Mesendoderm (in vitro differentiated cells): ENCODE data around the gene ADAMTS13.

Experiments used
- DNase-seq: peaks from one replicate; pipeline ENCODE4 v3.0.0; 2013
- H2AK5ac ChIP-seq: 2 replicates; pipeline ENCODE4 v1.6.1; 2013; ENCODE audit warnings: low read length, inconsistent platforms
- H2BK120ac ChIP-seq: 2 replicates; pipeline ENCODE4 v1.6.1; 2013; ENCODE audit warnings: low read depth, mild to moderate bottlenecking, low read length, moderate library complexity, mixed read lengths
- H2BK15ac ChIP-seq: replicated peaks from 2 replicates; pipeline ENCODE4 v1.6.1; 2013; ENCODE audit warnings: low read depth, mild to moderate bottlenecking, moderate library complexity
- H2BK5ac ChIP-seq: 2 replicates; pipeline ENCODE4 v1.6.1; 2013; ENCODE audit warnings: low read length, inconsistent platforms
- H3K18ac ChIP-seq: 2 replicates; pipeline ENCODE4 v1.6.1; 2013; ENCODE audit warnings: mild to moderate bottlenecking, low read length, mixed read lengths
- H3K23ac ChIP-seq: one replicate; pipeline ENCODE4 v1.6.1; 2013; ENCODE audit warnings: low read length
- H3K27ac ChIP-seq: 2 replicates; pipeline ENCODE4 v1.5.1; 2013; ENCODE audit warnings: low read depth, mild to moderate bottlenecking, inconsistent platforms, low read length, moderate library complexity
- H3K27me3 ChIP-seq: 2 replicates; pipeline ENCODE4 v1.6.1; 2013; ENCODE audit warnings: low read length, control low read depth, mild to moderate bottlenecking, inconsistent platforms; ENCODE audit not compliant: insufficient read depth, poor library complexity
- H3K36me3 ChIP-seq: 2 replicates; pipeline ENCODE4 v1.6.1; 2013; ENCODE audit warnings: low read length, inconsistent platforms; ENCODE audit not compliant: control insufficient read depth, insufficient read depth
- H3K4ac ChIP-seq: one replicate; pipeline ENCODE4 v1.6.1; 2013; ENCODE audit warnings: low read depth, mild to moderate bottlenecking, low read length, moderate library complexity
- H3K4me1 ChIP-seq: 2 replicates; pipeline ENCODE4 v1.6.1; 2013; ENCODE audit warnings: low read depth, low read length, inconsistent platforms; ENCODE audit not compliant: control insufficient read depth
- H3K4me2 ChIP-seq: 2 replicates; pipeline ENCODE4 v1.6.1; 2013; ENCODE audit warnings: low read length
- H3K4me3 ChIP-seq: 2 replicates; pipeline ENCODE4 v1.5.1; 2013; ENCODE audit warnings: mild to moderate bottlenecking, low read length
- H3K56ac ChIP-seq: one replicate; pipeline ENCODE4 v1.6.1; 2013; ENCODE audit warnings: low read length
- H3K79me1 ChIP-seq: 2 replicates; pipeline ENCODE4 v1.6.1; 2013; ENCODE audit warnings: low read length, inconsistent platforms
- H3K79me2 ChIP-seq: 2 replicates; pipeline ENCODE4 v1.6.1; 2013; ENCODE audit warnings: mild to moderate bottlenecking, low read length; ENCODE audit not compliant: control insufficient read depth, insufficient read depth
- H3K9ac ChIP-seq: 2 replicates; pipeline ENCODE4 v1.6.1; 2013; ENCODE audit warnings: low read length, inconsistent platforms
- H4K5ac ChIP-seq: one replicate; pipeline ENCODE4 v1.6.1; 2013; ENCODE audit warnings: low read length
- H4K8ac ChIP-seq: one replicate; pipeline ENCODE4 v1.6.1; 2013; ENCODE audit warnings: low read depth, mild to moderate bottlenecking, control low read depth, low read length, moderate library complexity
- WGBS: extraction: QIAGEN DNeasy Blood & Tissue Kit; methylation state at CpG from one replicate; pipeline ENCODE4 v1.1.7; 2013; ENCODE audit warnings: low lambda C conversion rate, missing lambda C conversion rate; ENCODE audit not compliant: insufficient coverage; ENCODE audit errors: extremely low coverage; 5-methylcytosine and 5-hydroxymethylcytosine counted together

The ADAMTS13 gene

GRCh38 chr9:133383438-133383837 lies 38.7 kb upstream of the ADAMTS13 start:
- no peak overlapping the region for H2BK120ac ChIP-seq
- H3K27ac ChIP-seq, result no peak overlapping the region
- no peak for DNase-seq
- no peak overlapping the region for H3K4ac ChIP-seq
- no peak overlapping the region for H2BK5ac ChIP-seq
- H4K8ac ChIP-seq, result no peak overlapping the region
- H3K79me2 ChIP-seq, result no peaks in the 10 kb centered on the region
- H3K9ac ChIP-seq, result no peak overlapping the region
- H2BK15ac ChIP-seq, result no peak overlapping the region
- H3K4me3 ChIP-seq, result no peak overlapping the region
- no peak overlapping the region for H3K56ac ChIP-seq
- no peak overlapping the region for H3K23ac ChIP-seq
- no peaks in the 10 kb centered on the region for H3K36me3 ChIP-seq
- no peaks in the 10 kb centered on the region for H3K79me1 ChIP-seq
- H4K5ac ChIP-seq, result no peak overlapping the region
- H3K18ac ChIP-seq, result no peak overlapping the region
- WGBS, result no CpG with 5 or more reads among the region's 3 CpGs
- H3K4me1 ChIP-seq, result no peaks in the 10 kb centered on the region
- no peak overlapping the region for H2AK5ac ChIP-seq
- no peak overlapping the region for H3K4me2 ChIP-seq
- no peaks in the 10 kb centered on the region for H3K27me3 ChIP-seq

DNA sequence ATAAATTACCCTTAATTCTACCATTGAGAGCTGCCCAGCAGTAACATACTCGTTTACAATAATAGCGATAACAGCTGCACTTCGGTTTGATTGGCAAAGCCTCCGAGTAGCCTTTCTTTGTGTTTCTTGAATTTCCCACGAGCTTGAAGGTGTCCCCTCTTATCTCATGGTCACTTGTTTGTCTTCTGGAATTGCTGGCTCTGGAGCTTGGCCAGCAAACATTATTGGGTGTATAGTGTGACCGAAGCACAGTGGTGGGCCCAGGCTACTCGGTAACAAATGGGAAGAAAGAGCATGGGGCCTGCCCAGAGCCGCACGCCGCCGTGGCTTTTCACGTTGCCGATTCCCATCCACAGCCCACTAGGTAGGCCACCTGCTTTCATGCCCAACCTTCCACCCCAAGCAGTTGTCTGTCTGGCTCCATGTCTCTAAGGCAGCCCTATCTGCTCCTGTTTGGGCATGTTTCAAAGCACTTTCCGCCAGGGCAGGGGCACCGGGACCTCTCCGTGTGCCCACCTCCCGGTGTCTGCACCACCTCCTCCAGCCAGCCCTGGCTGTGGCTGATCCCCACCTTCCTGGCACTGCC lies 37.3 kb upstream of the ADAMTS13 start:
- H3K9ac ChIP-seq, result no peak overlapping the region
- no peak overlapping the region for H2AK5ac ChIP-seq
- no peaks in the 10 kb centered on the region for H3K79me2 ChIP-seq
- no peak overlapping the region for H3K23ac ChIP-seq
- H3K4me2 ChIP-seq, result no peak overlapping the region
- H2BK120ac ChIP-seq, result no peak overlapping the region
- no peaks in the 10 kb centered on the region for H3K27me3 ChIP-seq
- H3K79me1 ChIP-seq, result no peaks in the 10 kb centered on the region
- no peak overlapping the region for H3K27ac ChIP-seq
- H3K56ac ChIP-seq, result no peak overlapping the region
- no peaks in the 10 kb centered on the region for H3K4me1 ChIP-seq
- no peak overlapping the region for H4K5ac ChIP-seq
- no peak overlapping the region for H4K8ac ChIP-seq
- H2BK5ac ChIP-seq, result no peak overlapping the region
- DNase-seq, result no peak
- no peak overlapping the region for H3K4ac ChIP-seq
- WGBS, result no CpG with 5 or more reads among the region's 17 CpGs
- no peaks in the 10 kb centered on the region for H3K36me3 ChIP-seq
- H3K18ac ChIP-seq, result no peak overlapping the region
- H2BK15ac ChIP-seq, result no peak overlapping the region
- no peak overlapping the region for H3K4me3 ChIP-seq

DNA sequence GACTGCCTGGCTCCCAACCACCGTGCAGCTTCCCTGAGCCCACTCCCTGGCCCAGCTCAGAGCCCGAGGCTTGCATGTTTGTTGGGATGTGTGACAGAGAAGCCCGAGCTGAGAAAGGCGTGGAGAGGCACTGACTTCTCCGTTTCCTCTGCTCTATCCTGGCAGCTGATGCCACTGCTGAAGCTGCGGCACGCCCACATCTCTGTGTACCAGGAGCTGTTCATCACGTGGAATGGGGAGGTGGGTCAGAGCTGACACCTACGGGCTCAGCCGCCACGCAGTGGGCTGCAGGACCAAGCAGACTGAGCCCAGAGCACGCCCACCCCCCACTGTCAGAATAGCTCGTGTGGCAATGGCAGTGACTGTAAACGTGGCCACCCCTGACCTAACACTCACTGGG lies 36.7 kb upstream of the ADAMTS13 start:
- no peak overlapping the region for H3K4me2 ChIP-seq
- H3K4me3 ChIP-seq, result no peak overlapping the region
- H3K18ac ChIP-seq, result no peak overlapping the region
- no peak overlapping the region for H2BK120ac ChIP-seq
- H3K27ac ChIP-seq, result no peak overlapping the region
- no peak overlapping the region for H3K4ac ChIP-seq
- no peaks in the 10 kb centered on the region for H3K36me3 ChIP-seq
- no peaks in the 10 kb centered on the region for H3K4me1 ChIP-seq
- H2AK5ac ChIP-seq, result no peak overlapping the region
- H2BK5ac ChIP-seq, result no peak overlapping the region
- H4K8ac ChIP-seq, result no peak overlapping the region
- H3K9ac ChIP-seq, result no peak overlapping the region
- no peak overlapping the region for H4K5ac ChIP-seq
- DNase-seq, result no peak
- H2BK15ac ChIP-seq, result no peak overlapping the region
- H3K56ac ChIP-seq, result no peak overlapping the region
- H3K27me3 ChIP-seq, result no peaks in the 10 kb centered on the region
- no peaks in the 10 kb centered on the region for H3K79me2 ChIP-seq
- no peak overlapping the region for H3K23ac ChIP-seq
- no CpG with 5 or more reads among the region's 14 CpGs for WGBS
- no peaks in the 10 kb centered on the region for H3K79me1 ChIP-seq

DNA sequence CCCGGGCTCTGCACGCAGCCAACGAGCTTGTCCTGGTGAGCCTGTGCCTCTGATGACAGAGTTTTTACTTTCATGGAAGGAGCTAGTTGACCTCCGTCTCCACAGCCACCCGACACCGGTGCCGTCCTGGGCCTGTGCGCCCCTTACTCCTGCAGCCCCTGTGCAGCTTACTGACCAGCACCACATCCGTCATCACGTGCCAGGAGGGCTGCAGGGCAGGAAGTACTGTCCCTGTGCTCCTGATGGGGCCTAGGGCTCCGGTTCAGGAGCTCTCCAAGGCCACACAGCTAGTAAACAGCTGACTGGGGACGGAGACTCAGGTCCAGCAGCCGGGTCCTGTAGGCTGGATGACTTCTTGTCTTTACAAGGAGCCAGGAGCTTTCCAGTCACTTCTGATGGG lies 35.8 kb upstream of the ADAMTS13 start:
- H3K56ac ChIP-seq, result no peak overlapping the region
- H3K4me1 ChIP-seq, result no peaks in the 10 kb centered on the region
- no peak overlapping the region for H2BK120ac ChIP-seq
- no peak overlapping the region for H3K23ac ChIP-seq
- H3K4ac ChIP-seq, result no peak overlapping the region
- H3K27me3 ChIP-seq, result no peaks in the 10 kb centered on the region
- H2AK5ac ChIP-seq, result no peak overlapping the region
- no peaks in the 10 kb centered on the region for H3K79me1 ChIP-seq
- no peak overlapping the region for H3K27ac ChIP-seq
- H3K18ac ChIP-seq, result no peak overlapping the region
- H4K8ac ChIP-seq, result no peak overlapping the region
- no peak overlapping the region for H4K5ac ChIP-seq
- H2BK5ac ChIP-seq, result no peak overlapping the region
- H2BK15ac ChIP-seq, result no peak overlapping the region
- H3K4me2 ChIP-seq, result no peak overlapping the region
- DNase-seq, result no peak
- no peaks in the 10 kb centered on the region for H3K79me2 ChIP-seq
- no peak overlapping the region for H3K9ac ChIP-seq
- no peak overlapping the region for H3K4me3 ChIP-seq
- no CpG with 5 or more reads among the region's 13 CpGs for WGBS
- no peaks in the 10 kb centered on the region for H3K36me3 ChIP-seq

- Histone ChIP-seq H4K5ac (no peak overlapping the region), H3K56ac (no peak overlapping the region), H3K18ac (no peak overlapping the region)
These were observed 34.5 kb upstream of the ADAMTS13 start for GRCh38 chr9:133387680-133388079.

GRCh38 chr9:133389025-133389557 lies 33.1 kb upstream of the ADAMTS13 start:
- H3K9ac ChIP-seq, result no peak overlapping the region
- H2BK15ac ChIP-seq, result no peak overlapping the region
- H3K27ac ChIP-seq, result no peak overlapping the region
- DNase-seq, result no peak
- H3K4ac ChIP-seq, result no peak overlapping the region
- no peak overlapping the region for H2BK120ac ChIP-seq
- no peak overlapping the region for H2BK5ac ChIP-seq
- no peaks in the 10 kb centered on the region for H3K4me1 ChIP-seq
- no peaks in the 10 kb centered on the region for H3K27me3 ChIP-seq
- no CpG with 5 or more reads among the region's 12 CpGs for WGBS
- no peak overlapping the region for H3K56ac ChIP-seq
- no peak overlapping the region for H3K4me3 ChIP-seq
- H3K4me2 ChIP-seq, result no peak overlapping the region
- no peak overlapping the region for H4K5ac ChIP-seq
- H3K18ac ChIP-seq, result no peak overlapping the region
- no peaks in the 10 kb centered on the region for H3K36me3 ChIP-seq
- no peak overlapping the region for H2AK5ac ChIP-seq
- H3K79me1 ChIP-seq, result no peaks in the 10 kb centered on the region
- H4K8ac ChIP-seq, result no peak overlapping the region
- H3K23ac ChIP-seq, result no peak overlapping the region
- no peaks in the 10 kb centered on the region for H3K79me2 ChIP-seq

More at GRCh38 chr9:133387680-133388079, 34.5 kb upstream of the ADAMTS13 start:
- no CpG with 5 or more reads among the region's 9 CpGs for WGBS
- no peak overlapping the region for H3K23ac ChIP-seq
- no peak overlapping the region for H2BK15ac ChIP-seq
- H2BK120ac ChIP-seq, result no peak overlapping the region
- H3K4me1 ChIP-seq, result no peaks in the 10 kb centered on the region
- no peaks in the 10 kb centered on the region for H3K36me3 ChIP-seq
- no peak overlapping the region for H3K4me3 ChIP-seq
- H3K4me2 ChIP-seq, result no peak overlapping the region
- H4K8ac ChIP-seq, result no peak overlapping the region
- H2BK5ac ChIP-seq, result no peak overlapping the region
- H3K27ac ChIP-seq, result no peak overlapping the region
- no peaks in the 10 kb centered on the region for H3K79me2 ChIP-seq
- H3K79me1 ChIP-seq, result no peaks in the 10 kb centered on the region
- H3K4ac ChIP-seq, result no peak overlapping the region
- H2AK5ac ChIP-seq, result no peak overlapping the region
- no peaks in the 10 kb centered on the region for H3K27me3 ChIP-seq
- no peak for DNase-seq
- no peak overlapping the region for H3K9ac ChIP-seq
